K562 (cell line): ENCODE measurements around the gene RER1.

Source experiments
- ARID2 ChIP-seq: fragments of 450-650 bp; IDR thresholded peaks from 2 replicates; pipeline ENCODE4 v1.6.1; 2017; ENCODE audit warnings: antibody characterized with exemption, mild to moderate bottlenecking
- CTCF ChIP-seq, 3 experiments: IDR thresholded peaks in 2 of 3; conservative IDR thresholded peaks in 1 of 3; 2 replicates each; pipeline ENCODE4 v1.5.1; 2011 to 2012; ENCODE audit warnings: low read length in 3 of 3, mild to moderate bottlenecking in 3 of 3, control low read depth in 2 of 3, improper control_type of control experiment in 1 of 3, inconsistent platforms in 1 of 3, low read depth in 1 of 3, mixed read lengths in 1 of 3, moderate library complexity in 1 of 3; ENCODE audit not compliant: insufficient read depth in 2 of 3
- EZH2 ChIP-seq: IDR thresholded peaks from 2 replicates; pipeline ENCODE4 v1.6.1; 2012; ENCODE audit warnings: low read depth, mild to moderate bottlenecking, inconsistent platforms, low read length, borderline replicate concordance
- HDAC1 ChIP-seq, 2 experiments: fragments of 450-650 bp; IDR thresholded peaks; 2 replicates each; pipeline ENCODE4 v1.6.1; 2016 to 2017; ENCODE audit warnings: inconsistent platforms in 1 of 2, mild to moderate bottlenecking in 1 of 2, moderate library complexity in 1 of 2
- MEF2A ChIP-seq: IDR thresholded peaks from 2 replicates; pipeline ENCODE4 v1.6.1; 2011; ENCODE audit warnings: low read depth, mild to moderate bottlenecking, low read length, moderate library complexity; ENCODE audit not compliant: control insufficient read depth
- MTA3 ChIP-seq: fragments of 450-650 bp; formaldehyde crosslinking; IDR thresholded peaks from 2 replicates; pipeline ENCODE4 v1.6.1; 2017; ENCODE audit warnings: mild to moderate bottlenecking, borderline replicate concordance
- NRF1 ChIP-seq, 2 experiments: fragments of 450-650 bp; IDR thresholded peaks in 1 of 2; conservative IDR thresholded peaks in 1 of 2; 2 replicates each; pipeline ENCODE4 v1.6.1; 2014; ENCODE audit warnings: mild to moderate bottlenecking in 2 of 2
- ZBTB7A ChIP-seq: IDR thresholded peaks from 2 replicates; pipeline ENCODE4 v1.6.1; 2011; ENCODE audit warnings: low read depth, mild to moderate bottlenecking, low read length, moderate library complexity, borderline replicate concordance; ENCODE audit not compliant: control insufficient read depth
- ZNF184 ChIP-seq: sonication (generic); formaldehyde crosslinking; IDR thresholded peaks from 2 replicates; pipeline ENCODE4 v1.5.0; 2020; ENCODE audit warnings: missing genetic modification reagents
- ZNF217 ChIP-seq: sonication (generic); formaldehyde crosslinking; IDR thresholded peaks from 2 replicates; pipeline ENCODE4 v1.8.0; 2022; ENCODE audit warnings: mild to moderate bottlenecking, missing genetic modification reagents
- ZNF407 ChIP-seq: fragments of 450-650 bp; IDR thresholded peaks from 2 replicates; pipeline ENCODE4 v1.6.1; 2016; ENCODE audit warnings: low read depth
- ZNF445 ChIP-seq: fragments of 250-450 bp; sonication (Bioruptor Pico); IDR thresholded peaks from 2 replicates; pipeline ENCODE4 v1.4.0; 2020; ENCODE audit warnings: low read depth, mild to moderate bottlenecking, moderate library complexity
- TF ChIP-seq, protein P1 (sequence below): fragments of 450-650 bp; formaldehyde crosslinking; IDR thresholded peaks from 2 replicates; pipeline ENCODE4 v1.4.0; 2020; ENCODE audit warnings: mild to moderate bottlenecking, mixed read lengths

DNA sequence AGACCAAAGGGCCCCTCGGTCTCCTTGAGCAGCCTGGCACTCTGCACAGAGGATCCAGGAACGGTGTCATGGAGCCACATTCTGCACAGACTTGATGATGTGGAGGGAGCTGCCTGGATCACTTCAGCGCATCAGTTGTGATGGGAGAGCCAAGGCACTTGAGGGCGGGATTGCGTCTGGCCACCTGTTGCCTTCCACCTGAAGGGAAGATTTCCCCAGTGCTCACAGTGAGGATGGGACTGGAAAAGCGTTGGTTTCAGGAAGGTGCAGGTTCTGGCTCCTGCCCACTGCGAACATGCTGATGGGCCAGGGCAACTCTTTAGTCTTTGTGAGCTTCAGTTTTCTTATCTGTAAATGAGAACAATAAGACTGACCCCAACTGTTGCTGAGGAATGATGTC lies 2.6 kb downstream of the RER1 start:
- TF ChIP-seq ZBTB7A (no peak), ZNF407 (no peak), MTA3 (no peak), ARID2 (no peak), ZNF217 (CRISPR knock-in tag) (no peak), CTCF (IDR thresholded peaks at IDR 0.05 in 2 of 3, conservative IDR thresholded peaks at IDR 0.05 in 1 of 3; ENCODE audit: insufficient read depth in 2 of 3, low read depth in 1 of 3, low read length in 3 of 3) (no peak), MEF2A (no peak), HDAC1 (IDR thresholded peaks at IDR 0.05) (no peak), EZH2 (no peak), ZNF445 (CRISPR knock-in tag) (no peak), ZNF184 (CRISPR knock-in tag) (no peak), NRF1 (conservative IDR thresholded peaks at IDR 0.05 in 1 of 2, IDR thresholded peaks at IDR 0.05 in 1 of 2) (no peak)
- TF ChIP-seq, protein P1, sequence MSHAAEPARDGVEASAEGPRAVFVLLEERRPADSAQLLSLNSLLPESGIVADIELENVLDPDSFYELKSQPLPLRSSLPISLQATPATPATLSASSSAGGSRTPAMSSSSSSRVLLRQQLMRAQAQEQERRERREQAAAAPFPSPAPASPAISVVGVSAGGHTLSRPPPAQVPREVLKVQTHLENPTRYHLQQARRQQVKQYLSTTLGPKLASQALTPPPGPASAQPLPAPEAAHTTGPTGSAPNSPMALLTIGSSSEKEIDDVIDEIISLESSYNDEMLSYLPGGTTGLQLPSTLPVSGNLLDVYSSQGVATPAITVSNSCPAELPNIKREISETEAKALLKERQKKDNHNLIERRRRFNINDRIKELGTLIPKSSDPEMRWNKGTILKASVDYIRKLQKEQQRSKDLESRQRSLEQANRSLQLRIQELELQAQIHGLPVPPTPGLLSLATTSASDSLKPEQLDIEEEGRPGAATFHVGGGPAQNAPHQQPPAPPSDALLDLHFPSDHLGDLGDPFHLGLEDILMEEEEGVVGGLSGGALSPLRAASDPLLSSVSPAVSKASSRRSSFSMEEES (CRISPR knock-in tag) = no peak
